Tibial nerve (tissue), 4 donors: ENCODE results near the gene AADACL4. TPM values are rescaled to one million over a fixed set of nuclear protein-coding genes. Genes with fewer than 3 reads are reported as not detected.

Source experiments
- DNase-seq, 2 donors: peaks; one replicate each; pipeline ENCODE4 v3.0.0-alpha.2; 2019; ENCODE audit warnings: low spot score in 2 of 2
- H3K27ac ChIP-seq, 4 donors: fragments of 200-600 bp; sonication (generic) in 3 of 4; one replicate each; pipeline ENCODE4 v1.5.1; 2017 to 2019; ENCODE audit warnings: mild to moderate bottlenecking in 1 of 4
- H3K27me3 ChIP-seq, 2 donors: fragments of 200-600 bp; sonication (generic) in 1 of 2; one replicate each; pipeline versions ENCODE4 v1.5.1 to v1.6.0; 2017 to 2019
- H3K36me3 ChIP-seq, 3 donors: fragments of 200-600 bp; sonication (generic); one replicate each; pipeline ENCODE4 v1.5.1; 2018 to 2019
- H3K4me1 ChIP-seq, 4 donors: fragments of 200-600 bp; sonication (generic) in 3 of 4; one replicate each; pipeline ENCODE4 v1.5.1; 2017 to 2019
- H3K4me3 ChIP-seq, 4 donors: fragments of 200-600 bp; sonication (generic) in 3 of 4; one replicate each; pipeline ENCODE4 v1.5.1; 2017 to 2019; ENCODE audit warnings: mild to moderate bottlenecking in 1 of 4, moderate library complexity in 1 of 4
- H3K9me3 ChIP-seq, 4 donors: fragments of 200-600 bp; sonication (generic) in 3 of 4; one replicate each; pipeline ENCODE4 v1.5.1; 2017 to 2019
- EP300 ChIP-seq, 2 donors: sonication (generic); formaldehyde crosslinking; IDR thresholded peaks; one replicate each; pipeline ENCODE4 v1.6.1; 2017; ENCODE audit warnings: antibody characterized with exemption in 2 of 2, mild to moderate bottlenecking in 1 of 2
- POLR2A ChIP-seq, 2 donors: fragments of 450-650 bp; IDR thresholded peaks; one replicate each; pipeline ENCODE4 v1.6.1; 2017; ENCODE audit warnings: antibody characterized with exemption in 2 of 2, mild to moderate bottlenecking in 2 of 2, moderate library complexity in 2 of 2
- WGBS, 2 donors: methylation state at CpG; one replicate each; pipeline ENCODE4 v1.1.5; 2018; 5-methylcytosine and 5-hydroxymethylcytosine counted together
- total RNA-seq, 4 donors: library from RNA; depleted of rRNA; stranded (reverse); fragments of >200 nt; gene quantifications; one replicate each; pipeline ENCODE4 v1.1.0, GENCODE V29; 2016
- TF ChIP-seq, protein P1 (sequence below), 5 experiments: fragments of 200-600 bp in 3 of 5; fragments of 450-650 bp in 2 of 5; sonication (generic) in 3 of 5; IDR thresholded peaks; one replicate each; pipeline ENCODE4 v1.5.1; 2016 to 2019; ENCODE audit warnings: antibody characterized with exemption in 5 of 5, mild to moderate bottlenecking in 3 of 5, moderate library complexity in 2 of 5

The AADACL4 gene
- total RNA-seq, 4 donors from 2014 or later: not detected

- H3K9me3 ChIP-seq: no peaks in the 10 kb centered on the region
- peaks cover 6 to 100% (median 88%) of the 10 kb centered on the region in 4 donors for H3K4me1 ChIP-seq
- H3K36me3 ChIP-seq: peaks cover 0 to 10% (median 0%) of the 10 kb centered on the region in 3 donors
- TF ChIP-seq, protein P1, sequence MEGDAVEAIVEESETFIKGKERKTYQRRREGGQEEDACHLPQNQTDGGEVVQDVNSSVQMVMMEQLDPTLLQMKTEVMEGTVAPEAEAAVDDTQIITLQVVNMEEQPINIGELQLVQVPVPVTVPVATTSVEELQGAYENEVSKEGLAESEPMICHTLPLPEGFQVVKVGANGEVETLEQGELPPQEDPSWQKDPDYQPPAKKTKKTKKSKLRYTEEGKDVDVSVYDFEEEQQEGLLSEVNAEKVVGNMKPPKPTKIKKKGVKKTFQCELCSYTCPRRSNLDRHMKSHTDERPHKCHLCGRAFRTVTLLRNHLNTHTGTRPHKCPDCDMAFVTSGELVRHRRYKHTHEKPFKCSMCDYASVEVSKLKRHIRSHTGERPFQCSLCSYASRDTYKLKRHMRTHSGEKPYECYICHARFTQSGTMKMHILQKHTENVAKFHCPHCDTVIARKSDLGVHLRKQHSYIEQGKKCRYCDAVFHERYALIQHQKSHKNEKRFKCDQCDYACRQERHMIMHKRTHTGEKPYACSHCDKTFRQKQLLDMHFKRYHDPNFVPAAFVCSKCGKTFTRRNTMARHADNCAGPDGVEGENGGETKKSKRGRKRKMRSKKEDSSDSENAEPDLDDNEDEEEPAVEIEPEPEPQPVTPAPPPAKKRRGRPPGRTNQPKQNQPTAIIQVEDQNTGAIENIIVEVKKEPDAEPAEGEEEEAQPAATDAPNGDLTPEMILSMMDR (IDR thresholded peaks at IDR 0.05): no peak
- peak in 1 of 2 donors; percentile 46 for TF ChIP-seq EP300 (IDR thresholded peaks at IDR 0.05)
- H3K27me3 ChIP-seq: no peaks in the 10 kb centered on the region
- 18 to 29% methylated on average over 5 to 7 of the region's 7 CpGs for WGBS, 2 donors
- DNase-seq: peak in 1 of 2 donors; percentile 55
- H3K4me3 ChIP-seq: no peak overlapping the region
- peak overlapping the region; percentile 32 to 91 (median 62) for H3K27ac ChIP-seq
Measured at GRCh38 chr1:12600335-12600734, 43.5 kb upstream of the AADACL4 start.

DNA sequence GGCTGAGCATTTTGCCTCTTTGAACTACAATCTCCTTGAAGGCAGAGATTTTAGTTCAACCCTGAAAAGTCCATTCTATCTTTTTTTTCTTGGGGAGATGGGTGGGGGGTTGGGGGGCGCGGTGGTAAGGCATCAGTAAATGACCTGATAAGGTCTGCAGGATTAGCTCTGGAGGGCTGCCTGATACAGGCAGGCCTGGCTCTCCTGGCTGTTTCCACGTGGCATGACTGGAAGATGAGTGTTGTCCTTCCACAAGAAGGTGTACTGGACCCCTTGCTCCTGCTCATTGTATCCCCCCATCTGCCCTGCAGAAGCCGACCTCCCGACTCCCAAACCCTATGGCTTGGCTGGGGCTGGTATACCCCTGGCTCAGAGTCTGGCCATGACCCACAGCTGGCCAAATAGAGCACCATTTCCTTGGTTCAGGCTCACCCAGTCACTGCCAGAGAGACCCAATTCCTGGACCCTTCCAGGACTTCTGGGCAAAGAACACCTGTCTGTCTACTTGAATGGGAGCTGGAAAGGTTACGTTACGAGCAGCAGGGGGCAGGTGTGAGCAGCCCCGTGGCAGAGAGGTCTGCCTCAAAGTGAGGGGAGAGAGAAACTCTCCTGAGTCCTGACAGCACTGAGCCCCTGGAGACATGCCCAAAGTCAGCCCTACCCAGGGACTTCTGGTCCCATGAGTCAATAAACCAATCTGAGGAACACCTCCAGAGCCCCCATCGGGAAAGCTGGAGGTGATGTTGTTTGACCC lies 42.8 kb upstream of the AADACL4 start:
- Histone ChIP-seq H3K27me3 (no peaks in the 10 kb centered on the region), H3K9me3 (no peaks in the 10 kb centered on the region), H3K27ac (peak overlapping the region; percentile 16 to 91 (median 81))

DNA sequence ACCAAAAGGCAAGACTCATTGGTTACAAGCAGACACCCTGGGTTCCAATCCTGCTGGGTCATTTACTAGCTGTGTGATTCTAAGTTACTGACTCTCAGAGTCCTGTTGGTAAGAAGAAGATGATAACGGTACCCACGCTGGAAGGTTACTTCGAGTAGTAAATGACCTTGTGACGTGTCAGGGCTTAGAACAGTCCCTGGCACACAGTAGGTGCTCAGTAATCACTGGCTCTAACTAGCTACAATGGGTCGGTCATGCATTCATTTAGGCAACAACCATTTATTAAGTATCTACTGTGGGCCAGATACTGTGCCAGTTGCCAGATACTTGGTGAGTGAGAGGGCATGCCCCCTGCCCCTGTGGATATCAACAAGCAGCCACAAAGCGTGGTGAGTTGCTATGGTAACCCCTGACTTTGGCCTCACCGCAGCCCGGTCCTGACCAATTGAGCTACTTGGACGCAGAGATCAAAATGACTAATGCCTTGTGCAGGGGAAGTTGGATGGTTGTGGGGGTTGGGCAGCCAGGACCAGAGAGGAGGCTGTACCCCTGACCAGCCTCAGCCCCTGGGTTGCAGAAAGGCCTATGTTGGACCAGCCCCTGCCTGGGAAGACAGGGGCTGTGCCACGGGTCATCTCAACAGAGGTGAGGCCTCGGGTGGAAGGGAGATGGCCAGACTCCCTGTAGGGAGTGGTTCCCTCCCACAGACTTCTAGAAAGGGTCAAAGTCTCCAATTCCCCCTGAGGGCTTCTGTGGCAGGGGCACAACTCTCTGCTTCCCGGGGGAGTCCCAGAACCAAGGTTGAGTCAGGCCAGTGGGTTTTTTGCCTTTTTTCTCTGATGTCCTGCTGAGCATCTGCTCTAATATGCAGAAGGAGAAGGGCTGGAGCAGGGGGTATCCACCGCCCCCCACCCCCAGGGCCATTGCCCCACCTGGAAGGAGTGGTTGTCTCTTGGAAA lies 41.9 kb upstream of the AADACL4 start:
- Histone ChIP-seq H3K27ac (peak overlapping the region; percentile 16 to 91 (median 81)), H3K4me3 (no peak overlapping the region)
- 34 to 42% methylated on average over 13 of the region's 13 CpGs for WGBS, 2 donors

More for the DNA sequence above, 42.8 kb upstream of the AADACL4 start:
- H3K4me1 ChIP-seq: peaks cover 6 to 98% (median 80%) of the 10 kb centered on the region in 4 donors
- DNase-seq: no peak
- H3K36me3 ChIP-seq: peaks cover 0 to 10% (median 0%) of the 10 kb centered on the region in 3 donors
- TF ChIP-seq POLR2A (IDR thresholded peaks at IDR 0.05): no peak
- TF ChIP-seq, protein P1 (IDR thresholded peaks at IDR 0.05): peak; percentile 14 to 44 (median 27)
- 50 to 57% methylated on average over 9 of the region's 9 CpGs for WGBS, 2 donors
- H3K4me3 ChIP-seq: no peak overlapping the region

DNA sequence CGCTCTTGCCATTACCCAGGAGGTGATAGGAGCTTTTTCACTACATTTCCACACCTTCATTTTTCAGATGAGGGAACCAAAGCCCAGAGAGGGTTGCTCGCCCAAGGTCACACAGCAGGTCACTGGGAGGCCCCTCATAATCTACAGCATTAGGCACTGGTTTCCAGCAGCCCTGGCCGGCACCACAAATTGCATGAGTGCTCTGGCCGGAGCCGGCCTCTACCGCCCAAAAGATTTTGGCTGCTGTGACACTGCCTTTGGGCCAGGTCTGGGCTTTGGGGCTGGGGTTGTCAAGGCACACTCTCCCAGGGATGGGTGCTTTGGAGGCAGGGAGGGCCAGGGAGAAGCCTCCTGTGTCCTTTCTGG lies 41.2 kb upstream of the AADACL4 start:
- no peak for DNase-seq
- no peaks in the 10 kb centered on the region for H3K27me3 ChIP-seq
- H3K36me3 ChIP-seq: peaks cover 0 to 24% (median 0%) of the 10 kb centered on the region in 3 donors
- 63 to 68% methylated on average over 6 of the region's 6 CpGs for WGBS, 2 donors
- H3K4me1 ChIP-seq: peaks cover 6 to 88% (median 65%) of the 10 kb centered on the region in 4 donors
- peak overlapping the region; percentile 37 to 91 (median 81) for H3K27ac ChIP-seq
- TF ChIP-seq POLR2A (IDR thresholded peaks at IDR 0.05) (no peak), EP300 (IDR thresholded peaks at IDR 0.05) (no peak)
- TF ChIP-seq, protein P1 (IDR thresholded peaks at IDR 0.05): no peak
- H3K9me3 ChIP-seq: no peaks in the 10 kb centered on the region
- H3K4me3 ChIP-seq: no peak overlapping the region

More for the DNA sequence above, 41.9 kb upstream of the AADACL4 start:
- H3K36me3 ChIP-seq: peaks cover 0 to 17% (median 0%) of the 10 kb centered on the region in 3 donors
- peaks cover 6 to 92% (median 71%) of the 10 kb centered on the region in 4 donors for H3K4me1 ChIP-seq
- DNase-seq: no peak
- no peaks in the 10 kb centered on the region for H3K27me3 ChIP-seq
- TF ChIP-seq, protein P1 (IDR thresholded peaks at IDR 0.05): no peak
- TF ChIP-seq EP300 (IDR thresholded peaks at IDR 0.05): peak in 1 of 2 donors; percentile 50
- no peaks in the 10 kb centered on the region for H3K9me3 ChIP-seq
